OCI-LY3 (cell line): Measurements from ENCODE around the gene MYCBP2.

Experiments used
- EZH2phosphoT487 ChIP-seq: fragments of 200-600 bp; shearing (Covaris generic); IDR thresholded peaks from 2 replicates; pipeline ENCODE4 v1.6.1; 2018; ENCODE audit warnings: antibody characterized with exemption, mixed run types, low read depth
- TF ChIP-seq, protein P1 (sequence below): fragments of 200-600, 300-600 bp; sonication (generic); IDR thresholded peaks from 2 replicates; pipeline ENCODE4 v1.5.1; 2014; ENCODE audit warnings: antibody characterized with exemption, low read length, low read depth

DNA sequence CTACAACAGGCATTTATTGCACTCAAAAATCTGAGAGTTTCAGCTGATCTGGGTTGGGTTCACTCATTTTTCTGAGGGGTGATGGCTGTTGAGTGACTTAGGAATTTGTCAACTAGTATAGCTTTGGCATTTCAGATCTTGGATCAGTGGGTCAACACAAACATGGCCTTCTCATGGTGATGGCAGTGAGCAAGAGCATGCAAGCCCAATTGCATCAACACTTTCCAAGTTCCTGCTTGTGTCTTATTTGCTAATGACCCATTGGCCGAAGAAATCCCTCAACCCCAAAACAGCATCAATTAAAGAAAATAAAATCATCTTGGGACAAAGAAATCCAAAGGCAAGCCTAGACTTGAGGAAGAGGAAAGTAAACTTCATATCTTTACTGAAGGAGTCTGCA lies 23.9 kb upstream of the MYCBP2 start:
- TF ChIP-seq, protein P1, sequence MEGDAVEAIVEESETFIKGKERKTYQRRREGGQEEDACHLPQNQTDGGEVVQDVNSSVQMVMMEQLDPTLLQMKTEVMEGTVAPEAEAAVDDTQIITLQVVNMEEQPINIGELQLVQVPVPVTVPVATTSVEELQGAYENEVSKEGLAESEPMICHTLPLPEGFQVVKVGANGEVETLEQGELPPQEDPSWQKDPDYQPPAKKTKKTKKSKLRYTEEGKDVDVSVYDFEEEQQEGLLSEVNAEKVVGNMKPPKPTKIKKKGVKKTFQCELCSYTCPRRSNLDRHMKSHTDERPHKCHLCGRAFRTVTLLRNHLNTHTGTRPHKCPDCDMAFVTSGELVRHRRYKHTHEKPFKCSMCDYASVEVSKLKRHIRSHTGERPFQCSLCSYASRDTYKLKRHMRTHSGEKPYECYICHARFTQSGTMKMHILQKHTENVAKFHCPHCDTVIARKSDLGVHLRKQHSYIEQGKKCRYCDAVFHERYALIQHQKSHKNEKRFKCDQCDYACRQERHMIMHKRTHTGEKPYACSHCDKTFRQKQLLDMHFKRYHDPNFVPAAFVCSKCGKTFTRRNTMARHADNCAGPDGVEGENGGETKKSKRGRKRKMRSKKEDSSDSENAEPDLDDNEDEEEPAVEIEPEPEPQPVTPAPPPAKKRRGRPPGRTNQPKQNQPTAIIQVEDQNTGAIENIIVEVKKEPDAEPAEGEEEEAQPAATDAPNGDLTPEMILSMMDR: no peak
- no peak for TF ChIP-seq EZH2phosphoT487
